Nephron progenitor cell (in vitro differentiated cells): ENCODE results near the gene BEAN1.

Source experiments
- DNase-seq: peaks from one replicate; pipeline ENCODE4 v3.0.0; 2021
- H3K27ac Mint-ChIP-seq: 2 replicates; pipeline ENCODE4 v1.8.0; 2021; ENCODE audit warnings: mild to moderate bottlenecking, moderate library complexity, mixed read lengths
- H3K27me3 Mint-ChIP-seq: 2 replicates; pipeline ENCODE4 v1.8.0; 2021; ENCODE audit warnings: mild to moderate bottlenecking, low read depth, mixed read lengths; ENCODE audit not compliant: poor library complexity
- H3K36me3 Mint-ChIP-seq: 2 replicates; pipeline ENCODE4 v1.8.0; 2021; ENCODE audit warnings: low read depth, mixed read lengths
- H3K4me1 Mint-ChIP-seq: 2 replicates; pipeline ENCODE4 v1.8.0; 2021; ENCODE audit warnings: mixed read lengths
- H3K4me3 Mint-ChIP-seq: 2 replicates; pipeline ENCODE4 v1.8.0; 2021; ENCODE audit warnings: mild to moderate bottlenecking, moderate library complexity, mixed read lengths
- H3K9me3 Mint-ChIP-seq: 2 replicates; pipeline ENCODE4 v1.8.0; 2021; ENCODE audit warnings: mild to moderate bottlenecking, moderate library complexity, mixed read lengths
- CTCF ChIP-seq: fragments of 200-600 bp; sonication (generic); IDR thresholded peaks from 2 replicates; pipeline ENCODE4 v1.5.0; 2021; ENCODE audit warnings: antibody characterized with exemption

The BEAN1 gene

GRCh38 chr16:66516808-66517585 lies 89.9 kb downstream of the BEAN1 start:
- H3K36me3 Mint-ChIP-seq = peaks cover 57% of the 10 kb centered on the region
- no peak for DNase-seq
- peaks cover 26% of the 10 kb centered on the region for H3K4me1 Mint-ChIP-seq
- no peak for TF ChIP-seq CTCF
- no peaks in the 10 kb centered on the region for H3K9me3 Mint-ChIP-seq
- peak overlapping the region; percentile 84 for H3K27ac Mint-ChIP-seq
- no peak overlapping the region for H3K4me3 Mint-ChIP-seq
- H3K27me3 Mint-ChIP-seq = peaks cover 2% of the 10 kb centered on the region

GRCh38 chr16:66517586-66518263 lies 90.6 kb downstream of the BEAN1 start:
- Mint-ChIP-seq H3K27ac (peak overlapping the region; percentile 84), H3K4me3 (no peak overlapping the region)

GRCh38 chr16:66519482-66520373 lies 92.6 kb downstream of the BEAN1 start:
- H3K4me1 Mint-ChIP-seq = peaks cover 19% of the 10 kb centered on the region
- DNase-seq = no peak
- TF ChIP-seq CTCF = no peak
- H3K4me3 Mint-ChIP-seq = no peak overlapping the region
- peaks cover 2% of the 10 kb centered on the region for H3K27me3 Mint-ChIP-seq
- peaks cover 40% of the 10 kb centered on the region for H3K36me3 Mint-ChIP-seq
- no peak overlapping the region for H3K27ac Mint-ChIP-seq
- no peaks in the 10 kb centered on the region for H3K9me3 Mint-ChIP-seq

More at GRCh38 chr16:66517586-66518263, 90.6 kb downstream of the BEAN1 start:
- DNase-seq = no peak
- Mint-ChIP-seq H3K36me3 (peaks cover 55% of the 10 kb centered on the region), H3K4me1 (peaks cover 24% of the 10 kb centered on the region), H3K9me3 (no peaks in the 10 kb centered on the region), H3K27me3 (peaks cover 2% of the 10 kb centered on the region)
- TF ChIP-seq CTCF = no peak

GRCh38 chr16:66520406-66521170 lies 93.5 kb downstream of the BEAN1 start:
- no peak for DNase-seq
- Mint-ChIP-seq H3K27ac (no peak overlapping the region), H3K4me3 (no peak overlapping the region), H3K9me3 (no peaks in the 10 kb centered on the region), H3K27me3 (no peaks in the 10 kb centered on the region), H3K4me1 (peaks cover 19% of the 10 kb centered on the region), H3K36me3 (peaks cover 31% of the 10 kb centered on the region)
- TF ChIP-seq CTCF = no peak

- Mint-ChIP-seq H3K4me1 (peaks cover 17% of the 10 kb centered on the region), H3K27me3 (no peaks in the 10 kb centered on the region), H3K9me3 (no peaks in the 10 kb centered on the region), H3K4me3 (no peak overlapping the region), H3K27ac (no peak overlapping the region), H3K36me3 (peaks cover 33% of the 10 kb centered on the region)
- no peak for TF ChIP-seq CTCF
- DNase-seq = no peak
These were observed 94.2 kb downstream of the BEAN1 start for GRCh38 chr16:66521252-66521713.
